Liver (tissue), 9 donors: ENCODE data around the gene EIF2B5. TPM values are rescaled to one million over a fixed set of nuclear protein-coding genes. Genes with fewer than 3 reads are reported as not detected.

Source experiments
- DNase-seq: peaks from one replicate; pipeline ENCODE4 v3.0.0-alpha.2; 2017; ENCODE audit warnings: low spot score
- H3K27ac ChIP-seq, 2 donors: one replicate each; pipeline ENCODE4 v1.7.0; 2013; ENCODE audit warnings: inconsistent platforms in 2 of 2, low read length in 2 of 2, control low read depth in 1 of 2, low read depth in 1 of 2, mild to moderate bottlenecking in 1 of 2
- H3K27me3 ChIP-seq, 4 donors: one replicate each; pipeline versions ENCODE4 v1.6.1 to v1.7.0; 2013; ENCODE audit warnings: low read length in 3 of 4, inconsistent platforms in 1 of 4, mild to moderate bottlenecking in 1 of 4, moderate library complexity in 1 of 4; ENCODE audit not compliant: control insufficient read depth in 4 of 4, insufficient read depth in 4 of 4
- H3K36me3 ChIP-seq, 4 donors: one replicate each; pipeline versions ENCODE4 v1.6.1 to v1.7.0; 2013; ENCODE audit warnings: low read length in 3 of 4, mild to moderate bottlenecking in 3 of 4, low read depth in 1 of 4, moderate library complexity in 1 of 4; ENCODE audit not compliant: control insufficient read depth in 4 of 4, insufficient read depth in 3 of 4
- H3K4me1 ChIP-seq, 4 donors: one replicate each; pipeline versions ENCODE4 v1.6.1 to v1.7.0; 2013; ENCODE audit warnings: low read length in 3 of 4, mild to moderate bottlenecking in 3 of 4, moderate library complexity in 1 of 4; ENCODE audit not compliant: control insufficient read depth in 4 of 4, insufficient read depth in 4 of 4
- H3K4me3 ChIP-seq, 3 donors: one replicate each; pipeline versions ENCODE4 v1.6.1 to v1.7.0; 2013; ENCODE audit warnings: low read length in 3 of 3, control low read depth in 1 of 3, low read depth in 1 of 3, mild to moderate bottlenecking in 1 of 3
- H3K9ac ChIP-seq, 2 donors: one replicate each; pipeline ENCODE4 v1.7.0; 2013; ENCODE audit warnings: low read length in 2 of 2, mild to moderate bottlenecking in 2 of 2, moderate library complexity in 2 of 2, control low read depth in 1 of 2, low read depth in 1 of 2
- H3K9me3 ChIP-seq, 4 donors: one replicate each; pipeline versions ENCODE4 v1.6.1 to v1.7.0; 2013; ENCODE audit warnings: low read length in 3 of 4; ENCODE audit not compliant: control insufficient read depth in 4 of 4
- ATF3 ChIP-seq: IDR thresholded peaks from 2 replicates; pipeline ENCODE4 v1.6.1; 2016; ENCODE audit warnings: antibody characterized with exemption
- CTCF ChIP-seq: fragments of 150-350 bp; IDR thresholded peaks from 2 replicates; pipeline ENCODE4 v1.5.1; 2017; ENCODE audit warnings: improper control_type of control experiment, low read depth, low read length; ENCODE audit not compliant: missing input control
- EGR1 ChIP-seq, 2 donors: IDR thresholded peaks; 2 replicates each; pipeline ENCODE4 v1.6.1; 2016 to 2018; ENCODE audit warnings: antibody characterized with exemption in 2 of 2, low read depth in 2 of 2
- FOXA1 ChIP-seq: IDR thresholded peaks from 2 replicates; pipeline ENCODE4 v1.6.1; 2016; ENCODE audit warnings: antibody characterized with exemption
- FOXA2 ChIP-seq: IDR thresholded peaks from 2 replicates; pipeline ENCODE4 v1.6.1; 2016; ENCODE audit warnings: antibody characterized with exemption
- HNF4A ChIP-seq, 2 donors: conservative IDR thresholded peaks; 2 replicates each; pipeline ENCODE4 v1.6.1; 2016; ENCODE audit warnings: antibody characterized with exemption in 2 of 2, mild to moderate bottlenecking in 2 of 2
- HNF4G ChIP-seq: IDR thresholded peaks from 2 replicates; pipeline ENCODE4 v1.6.1; 2016; ENCODE audit warnings: antibody characterized with exemption
- JUND ChIP-seq, 2 donors: IDR thresholded peaks; 2 replicates each; pipeline ENCODE4 v1.6.1; 2016; ENCODE audit warnings: antibody characterized with exemption in 2 of 2
- MAX ChIP-seq: IDR thresholded peaks from 2 replicates; pipeline ENCODE4 v1.6.1; 2016; ENCODE audit warnings: antibody characterized with exemption
- NR2F2 ChIP-seq: IDR thresholded peaks from 2 replicates; pipeline ENCODE4 v1.6.1; 2016; ENCODE audit warnings: antibody characterized with exemption
- RAD21 ChIP-seq, 2 donors: IDR thresholded peaks; 2 replicates each; pipeline ENCODE4 v1.6.1; 2016; ENCODE audit warnings: antibody characterized with exemption in 2 of 2, mild to moderate bottlenecking in 2 of 2
- REST ChIP-seq: IDR thresholded peaks from 2 replicates; pipeline ENCODE4 v1.6.1; 2016; ENCODE audit warnings: antibody characterized with exemption, mild to moderate bottlenecking
- RXRA ChIP-seq, 2 donors: IDR thresholded peaks; 2 replicates each; pipeline ENCODE4 v1.6.1; 2017 to 2018; ENCODE audit warnings: antibody characterized with exemption in 2 of 2, mild to moderate bottlenecking in 1 of 2
- SP1 ChIP-seq: IDR thresholded peaks from 2 replicates; pipeline ENCODE4 v1.6.1; 2018; ENCODE audit warnings: antibody characterized with exemption, mild to moderate bottlenecking
- TAF1 ChIP-seq: conservative IDR thresholded peaks from 2 replicates; pipeline ENCODE4 v1.6.1; 2016; ENCODE audit warnings: antibody characterized with exemption, mild to moderate bottlenecking
- YY1 ChIP-seq: IDR thresholded peaks from 2 replicates; pipeline ENCODE4 v1.6.1; 2016; ENCODE audit warnings: antibody characterized with exemption, mild to moderate bottlenecking
- ZBTB33 ChIP-seq: IDR thresholded peaks from 2 replicates; pipeline ENCODE4 v1.6.1; 2016; ENCODE audit warnings: antibody characterized with exemption
- WGBS: extraction: QIAGEN DNeasy Blood & Tissue Kit; methylation state at CpG from one replicate; pipeline ENCODE4 v1.1.7; 2013; 5-methylcytosine and 5-hydroxymethylcytosine counted together
- polyA plus RNA-seq, 2 donors: library from polyadenylated mRNA; stranded (reverse) in 1 of 2; unstranded in 1 of 2; fragments of 200-250 nt in 1 of 2; fragments of >200 nt in 1 of 2; fragmentation: Nextera tagmentation in 1 of 2; extraction: Ambion mirVana in 1 of 2; gene quantifications; one replicate each; pipeline versions ENCODE4 v1.2.1 to v1.2.3, GENCODE V29; 2013 to 2015
- total RNA-seq, 2 donors: library from RNA; depleted of rRNA; stranded (reverse); fragments of >200 nt; gene quantifications; one replicate each; pipeline ENCODE4 v1.2.3, GENCODE V29; 2014
- donor health status: healthy.
- donor health status: healthy.
- donor health status: healthy.
- donor health status: healthy.
- donor health status: healthy.

The EIF2B5 gene
- total and polyA plus RNA-seq, 4 donors: 19.0 to 34.3 (median 24.4) TPM

GRCh38 chr3:184169896-184170875 is 35.0 kb downstream of the EIF2B5 start:
- Histone ChIP-seq H3K36me3 (peaks cover 8 to 57% (median 41%) of the 10 kb centered on the region in 4 donors), H3K9me3 (no peaks in the 10 kb centered on the region), H3K4me3 (no peak overlapping the region), H3K4me1 (peaks cover 0 to 3% (median 0%) of the 10 kb centered on the region in 4 donors), H3K9ac (no peak overlapping the region), H3K27me3 (no peaks in the 10 kb centered on the region), H3K27ac (no peak overlapping the region)
- TF ChIP-seq REST (no peak), RXRA (IDR thresholded peaks at IDR 0.05) (no peak), HNF4A (conservative IDR thresholded peaks at IDR 0.05) (no peak), HNF4G (no peak), JUND (IDR thresholded peaks at IDR 0.05) (no peak), FOXA2 (no peak), NR2F2 (no peak), RAD21 (IDR thresholded peaks at IDR 0.05) (no peak), FOXA1 (no peak), CTCF (no peak), ATF3 (no peak), ZBTB33 (no peak), EGR1 (IDR thresholded peaks at IDR 0.05; ENCODE audit: low read depth in 2 of 2) (no peak)
- WGBS: 95% methylated on average over 66 of the region's 66 CpGs
- DNase-seq: no peak

GRCh38 chr3:184171562-184171961 is 36.4 kb downstream of the EIF2B5 start:
- TF ChIP-seq FOXA1 (no peak), FOXA2 (no peak), RXRA (IDR thresholded peaks at IDR 0.05) (no peak), SP1 (no peak), HNF4A (conservative IDR thresholded peaks at IDR 0.05) (no peak), TAF1 (no peak), HNF4G (no peak), YY1 (no peak), MAX (no peak), REST (no peak), ZBTB33 (no peak)
- no peak for DNase-seq
- Histone ChIP-seq H3K27ac (no peak overlapping the region), H3K9me3 (no peaks in the 10 kb centered on the region), H3K27me3 (no peaks in the 10 kb centered on the region), H3K36me3 (peaks cover 4 to 43% (median 27%) of the 10 kb centered on the region in 4 donors), H3K4me3 (no peak overlapping the region), H3K9ac (no peak overlapping the region), H3K4me1 (peaks cover 3 to 13% (median 12%) of the 10 kb centered on the region in 4 donors)
- WGBS: 89% methylated on average over 9 of the region's 9 CpGs
